ENCODE measurements around the gene NCOR2. TPM values are rescaled to one million over a fixed set of nuclear protein-coding genes. Genes with fewer than 3 reads are reported as not detected.

NCOR2 gene
- total RNA-seq, 8 experiments from 2014 or later = 17.9 to 125 (median 24.7) TPM

DNA sequence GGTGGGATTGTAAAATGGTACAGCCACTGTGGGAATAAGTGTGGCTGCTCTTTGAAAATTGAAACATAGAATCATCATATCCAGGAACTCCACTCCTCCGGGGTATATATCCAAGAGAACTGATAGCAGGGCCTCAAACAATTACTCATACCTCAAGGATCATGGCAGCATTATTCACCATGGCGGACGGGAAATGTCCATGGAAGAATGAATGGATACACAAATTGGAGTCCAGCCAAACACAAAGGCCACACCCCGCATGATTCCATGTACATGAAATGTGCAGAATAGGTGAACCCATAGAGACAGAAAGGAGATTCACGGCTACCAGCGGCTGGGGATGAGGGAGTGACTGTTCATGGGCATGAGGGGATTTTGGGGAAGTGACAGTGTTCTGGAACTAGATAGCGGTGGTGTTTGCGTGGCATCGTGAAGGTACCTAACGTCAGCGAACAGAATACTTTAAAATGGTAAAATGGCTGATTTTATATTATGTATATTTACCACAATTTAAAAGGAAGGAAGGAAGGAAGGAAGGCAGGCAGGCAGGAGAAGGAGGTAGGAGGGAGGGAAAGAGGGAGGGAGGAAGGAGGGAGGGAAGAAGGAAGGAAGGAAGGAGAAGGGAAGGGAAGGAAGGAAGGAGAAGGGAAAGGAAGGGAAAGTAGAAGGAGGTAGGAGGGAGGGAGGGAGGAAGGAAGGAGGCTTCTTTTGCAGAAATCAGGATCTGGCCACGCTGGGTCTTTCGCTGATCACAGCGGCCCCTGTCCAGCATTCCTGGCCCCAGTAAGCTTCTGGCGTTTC, 14.1 kb upstream of the NCOR2 start:
- in situ Hi-C loops (cut with MboI; ENCODE audit: low pct_unique_long_range_greater_than_20kb in 2 of 9, low sequenced_read_pairs in 9 of 9, unreplicated experiment in 9 of 9) = loop anchor here in 1 of 9 experiments (25.0 kb wide), 1 partner anchor 181 kb away; no protein-coding TSS in a partner anchor

DNA sequence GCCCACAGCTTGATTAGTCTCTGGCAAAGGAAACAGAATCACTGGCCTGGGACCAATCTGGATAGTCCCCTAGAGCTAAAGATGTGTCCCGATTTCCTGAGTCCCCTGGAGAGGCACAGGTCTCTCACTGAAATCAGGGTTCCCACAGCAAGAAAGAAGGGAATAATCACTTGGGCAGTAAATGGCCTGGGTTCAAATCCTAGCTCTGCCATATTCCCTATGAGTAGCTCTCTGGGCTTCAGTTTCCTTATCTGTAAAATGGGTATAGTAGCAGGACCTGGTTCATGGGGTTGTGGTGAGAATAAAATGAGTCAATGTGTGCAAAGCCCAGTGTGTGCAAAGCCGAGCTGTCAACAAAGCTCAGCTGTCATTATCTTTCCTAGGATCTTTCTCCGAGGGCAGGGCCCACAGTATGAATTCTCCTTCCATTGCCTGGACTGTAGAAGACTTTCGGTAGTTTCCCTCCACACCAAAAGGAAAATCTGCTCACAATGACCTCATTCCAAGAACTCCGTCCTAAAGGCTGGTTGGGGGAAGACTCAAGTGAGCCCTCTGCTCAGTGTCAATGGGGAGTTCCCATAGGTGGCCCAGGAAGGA, 12.6 kb upstream of the NCOR2 start:
- ATAC-seq (replicated peaks in 6 of 8) = no peak
- Histone ChIP-seq H3K4me1 (replicated peaks in 1 of 2) (peaks cover 0 to 4% of the 10 kb centered on the region in 2 donors), H3K4me3 (no peak overlapping the region), H3K27ac (no peak overlapping the region)
- WGBS, 10 experiments = 33 to 100% (median 95%) methylated on average over 1 to 4 of the region's 5 CpGs; no CpG with 5 or more reads in 2 of the 10 experiments
- in situ Hi-C loops (cut with MboI; ENCODE audit: low pct_unique_long_range_greater_than_20kb in 2 of 9, low sequenced_read_pairs in 9 of 9, unreplicated experiment in 9 of 9) = loop anchor here in 1 of 9 experiments (25.0 kb wide), 1 partner anchor 182 kb away; no protein-coding TSS in a partner anchor

More for the DNA sequence above, 14.1 kb upstream of the NCOR2 start:
- H3K4me1 ChIP-seq (replicated peaks in 1 of 2) = peaks cover 0 to 4% of the 10 kb centered on the region in 2 donors
- ATAC-seq (replicated peaks in 6 of 8) = peak in 6 of 8 experiments; percentile 39 to 87 (median 56)
- no peak overlapping the region for H3K27ac ChIP-seq
- no peak overlapping the region for H3K4me3 ChIP-seq
- 38 to 100% (median 80%) methylated on average over 1 to 9 of the region's 15 CpGs; no CpG with 5 or more reads in 1 of the 10 experiments for WGBS, 10 experiments

- in situ Hi-C loops (cut with MboI; ENCODE audit: low pct_unique_long_range_greater_than_20kb in 2 of 9, low sequenced_read_pairs in 9 of 9, unreplicated experiment in 9 of 9) = loop anchor here in 1 of 9 experiments (25.0 kb wide), 1 partner anchor 183 kb away; no protein-coding TSS in a partner anchor
- ATAC-seq (replicated peaks in 6 of 8) = no peak
- Histone ChIP-seq H3K27ac (no peak overlapping the region), H3K4me3 (no peak overlapping the region), H3K4me1 (replicated peaks in 1 of 2) (peaks cover 6 to 11% of the 10 kb centered on the region in 2 donors)
- WGBS, 10 experiments = 80 to 100% (median 93%) methylated on average over 1 to 3 of the region's 3 CpGs; no CpG with 5 or more reads in 3 of the 10 experiments
Observed at GRCh38 chr12:124578854-124579253, 11.4 kb upstream of the NCOR2 start.

DNA sequence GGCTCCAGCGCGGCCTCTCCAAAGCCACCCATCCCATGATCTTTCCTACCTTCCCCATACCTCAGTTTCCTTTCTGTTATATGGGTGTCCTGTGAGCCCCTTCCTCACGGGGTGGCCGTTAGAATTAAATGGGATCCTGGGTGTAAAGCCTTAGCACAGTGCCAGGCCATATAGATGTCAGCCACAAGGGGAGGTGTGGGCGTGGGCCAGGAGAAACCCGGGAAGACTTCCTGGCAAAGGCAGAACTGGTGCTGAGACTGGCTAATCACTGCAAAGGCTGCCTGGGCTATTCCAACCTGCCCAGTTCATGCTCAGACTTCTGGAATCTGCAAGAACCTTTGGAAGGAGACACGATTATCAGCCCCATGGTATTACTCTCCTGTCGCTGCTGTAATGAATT, 11.0 kb upstream of the NCOR2 start:
- WGBS, 10 experiments = 78 to 100% (median 80%) methylated on average over 1 to 4 of the region's 8 CpGs; no CpG with 5 or more reads in 3 of the 10 experiments
- in situ Hi-C loops (cut with MboI; ENCODE audit: low pct_unique_long_range_greater_than_20kb in 2 of 9, low sequenced_read_pairs in 9 of 9, unreplicated experiment in 9 of 9) = loop anchor here in 1 of 9 experiments (25.0 kb wide), 1 partner anchor 184 kb away; no protein-coding TSS in a partner anchor
- ATAC-seq (replicated peaks in 6 of 8) = peak in 1 of 8 experiments; percentile 44

DNA sequence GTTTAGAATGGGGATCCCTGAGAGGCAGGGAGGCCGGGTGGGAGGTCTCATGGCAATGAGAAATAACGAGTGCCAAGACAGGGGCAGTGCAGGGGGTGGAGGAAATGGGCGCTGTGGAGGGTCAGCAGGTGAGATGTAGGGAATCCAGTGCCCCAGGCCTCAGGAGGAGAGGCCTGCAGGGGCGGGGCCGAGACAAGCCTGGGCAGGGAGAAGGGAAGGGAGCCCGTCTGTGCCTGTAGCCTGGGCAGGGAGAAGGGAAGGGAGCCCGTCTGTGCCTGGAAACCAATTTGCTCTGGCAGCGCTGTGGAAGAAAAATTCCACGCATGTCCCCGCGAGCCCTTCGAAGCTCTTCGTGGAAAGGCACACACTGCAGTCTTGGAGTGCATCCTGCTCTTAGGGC, 10.6 kb upstream of the NCOR2 start:
- Histone ChIP-seq H3K27ac (no peak overlapping the region), H3K4me3 (no peak overlapping the region), H3K4me1 (replicated peaks in 1 of 2) (peaks cover 11 to 18% of the 10 kb centered on the region in 2 donors)
- in situ Hi-C loops (cut with MboI; ENCODE audit: low pct_unique_long_range_greater_than_20kb in 2 of 9, low sequenced_read_pairs in 9 of 9, unreplicated experiment in 9 of 9) = loop anchor here in 1 of 9 experiments (25.0 kb wide), 1 partner anchor 184 kb away; no protein-coding TSS in a partner anchor
- WGBS, 10 experiments = 70 to 100% (median 83%) methylated on average over 1 to 5 of the region's 13 CpGs; no CpG with 5 or more reads in 7 of the 10 experiments
- no peak for ATAC-seq (replicated peaks in 6 of 8)

More for the DNA sequence above, 11.0 kb upstream of the NCOR2 start:
- Histone ChIP-seq H3K27ac (no peak overlapping the region), H3K4me1 (replicated peaks in 1 of 2) (peaks cover 11 to 15% of the 10 kb centered on the region in 2 donors), H3K4me3 (no peak overlapping the region)

GRCh38 chr12:124577374-124577773, 10.0 kb upstream of the NCOR2 start:
- 67 to 100% (median 96%) methylated on average over 1 to 7 of the region's 8 CpGs; no CpG with 5 or more reads in 4 of the 10 experiments for WGBS, 10 experiments
- in situ Hi-C loops (cut with MboI; ENCODE audit: low pct_unique_long_range_greater_than_20kb in 2 of 9, low sequenced_read_pairs in 9 of 9, unreplicated experiment in 9 of 9) = loop anchor here in 1 of 9 experiments (25.0 kb wide), 1 partner anchor 185 kb away; no protein-coding TSS in a partner anchor
- no peak overlapping the region for H3K4me3 ChIP-seq
- H3K4me1 ChIP-seq (replicated peaks in 1 of 2) = peaks cover 11 to 18% of the 10 kb centered on the region in 2 donors
- no peak for ATAC-seq (replicated peaks in 6 of 8)
- H3K27ac ChIP-seq = no peak overlapping the region

DNA sequence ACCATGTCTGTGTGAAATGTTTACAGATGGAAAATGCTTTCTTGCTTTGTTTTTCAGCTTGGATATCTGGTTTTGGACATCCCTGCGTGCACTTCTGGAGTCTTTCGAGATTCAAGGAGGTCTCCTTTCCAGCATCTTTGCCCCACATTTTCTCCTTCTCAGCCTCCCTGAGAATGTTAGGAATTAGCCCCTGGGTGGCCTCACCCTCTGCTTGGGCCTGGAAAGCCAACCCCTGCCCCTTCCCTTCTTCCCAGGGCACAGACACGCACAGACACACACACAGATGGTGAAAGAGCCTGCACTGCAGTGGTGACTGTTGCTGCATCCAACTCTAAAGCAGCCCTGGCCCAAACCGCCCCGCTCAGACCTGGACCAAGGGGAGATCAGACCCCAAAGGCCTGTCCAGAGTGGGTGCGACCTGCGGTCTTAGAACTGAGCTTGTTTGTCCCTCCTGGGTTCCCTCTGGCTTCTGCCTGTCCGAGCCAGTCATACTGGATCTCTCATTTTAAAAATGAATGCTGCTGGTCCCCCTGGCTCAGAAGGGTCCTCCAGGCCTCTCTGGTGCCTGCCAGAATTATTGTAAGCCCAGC, 8.7 kb upstream of the NCOR2 start:
- Histone ChIP-seq H3K27ac (no peak overlapping the region), H3K4me1 (replicated peaks in 1 of 2) (peaks cover 11 to 14% of the 10 kb centered on the region in 2 donors), H3K4me3 (no peak overlapping the region)
- ATAC-seq (replicated peaks in 6 of 8) = no peak
- WGBS, 10 experiments = 60 to 100% (median 91%) methylated on average over 1 to 5 of the region's 8 CpGs; no CpG with 5 or more reads in 2 of the 10 experiments
- in situ Hi-C loops (cut with MboI; ENCODE audit: low pct_unique_long_range_greater_than_20kb in 2 of 9, low sequenced_read_pairs in 9 of 9, unreplicated experiment in 9 of 9) = loop anchor here in 1 of 9 experiments (25.0 kb wide), 1 partner anchor 186 kb away; no protein-coding TSS in a partner anchor

DNA sequence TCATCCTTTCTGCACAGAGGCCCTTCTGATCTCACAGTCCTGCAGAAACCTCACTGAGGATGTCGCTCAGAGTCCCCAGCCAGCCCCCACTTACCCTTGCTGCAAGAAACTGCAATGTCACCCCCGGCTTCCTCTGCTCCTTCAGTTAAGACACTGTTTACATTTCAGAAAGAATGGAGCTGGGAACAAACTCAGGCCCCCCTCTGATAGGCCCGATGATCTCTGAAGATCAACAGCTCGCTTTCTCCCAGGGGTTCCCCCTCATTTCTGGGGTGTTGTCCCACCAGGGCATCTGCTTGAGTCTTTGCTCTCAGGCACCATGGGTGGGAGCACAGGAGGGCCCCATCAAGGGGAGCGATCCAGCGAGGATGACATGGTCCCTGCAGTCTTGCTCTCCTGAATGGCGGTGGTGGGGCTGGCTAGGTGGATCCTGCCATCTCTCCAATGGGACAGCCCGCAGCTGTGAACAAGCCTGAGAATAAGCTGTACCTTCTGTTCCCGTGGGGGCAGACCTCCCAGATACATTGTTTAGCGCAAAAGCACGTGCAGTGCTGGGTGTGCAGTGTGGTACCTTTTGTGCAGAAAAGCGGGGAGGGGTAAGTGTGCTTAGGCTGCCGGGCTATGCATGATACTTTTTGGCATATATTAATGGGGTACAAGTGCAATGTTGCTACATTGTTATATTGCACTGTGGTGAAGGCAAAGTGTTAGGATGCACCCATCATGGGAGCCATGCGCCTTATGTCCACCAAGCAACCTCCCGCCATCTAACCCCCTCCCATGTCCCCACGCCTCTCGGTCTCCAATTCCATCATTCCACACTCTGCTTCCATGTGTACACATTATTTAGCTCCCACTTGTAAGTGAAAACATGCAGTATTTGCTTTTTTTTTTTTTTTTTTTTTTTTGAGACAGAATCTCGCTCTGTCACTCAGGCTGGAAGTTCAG, 6.7 kb upstream of the NCOR2 start:
- peak in 5 of 8 experiments; percentile 64 to 75 (median 71) for ATAC-seq (replicated peaks in 6 of 8)
- 33 to 100% (median 93%) methylated on average over 1 to 9 of the region's 18 CpGs; no CpG with 5 or more reads in 3 of the 10 experiments for WGBS, 10 experiments
- in situ Hi-C loops (cut with MboI; ENCODE audit: low pct_unique_long_range_greater_than_20kb in 2 of 9, low sequenced_read_pairs in 9 of 9, unreplicated experiment in 9 of 9) = loop anchor here in 7 of 9 experiments (25.0 kb wide), 2 partner anchors 163 to 188 kb away; no protein-coding TSS in a partner anchor
- Histone ChIP-seq H3K27ac (peak overlapping the region in 1 of 2 donors; percentile 45), H3K4me3 (no peak overlapping the region), H3K4me1 (replicated peaks in 1 of 2) (peaks cover 12 to 17% of the 10 kb centered on the region in 2 donors)

GRCh38 chr12:124571556-124571955, 4.1 kb upstream of the NCOR2 start:
- Histone ChIP-seq H3K4me1 (replicated peaks in 1 of 2) (peaks cover 25 to 32% of the 10 kb centered on the region in 2 donors), H3K4me3 (no peak overlapping the region), H3K27ac (no peak overlapping the region)
- in situ Hi-C loops (cut with MboI; ENCODE audit: low pct_unique_long_range_greater_than_20kb in 2 of 9, low sequenced_read_pairs in 9 of 9, unreplicated experiment in 9 of 9) = loop anchor here in 7 of 9 experiments (25.0 kb wide), 2 partner anchors 166 to 191 kb away; no protein-coding TSS in a partner anchor
- ATAC-seq (replicated peaks in 6 of 8) = no peak
- WGBS, 10 experiments = 80 to 100% (median 100%) methylated on average over 1 of the region's 2 CpGs; no CpG with 5 or more reads in 6 of the 10 experiments

DNA sequence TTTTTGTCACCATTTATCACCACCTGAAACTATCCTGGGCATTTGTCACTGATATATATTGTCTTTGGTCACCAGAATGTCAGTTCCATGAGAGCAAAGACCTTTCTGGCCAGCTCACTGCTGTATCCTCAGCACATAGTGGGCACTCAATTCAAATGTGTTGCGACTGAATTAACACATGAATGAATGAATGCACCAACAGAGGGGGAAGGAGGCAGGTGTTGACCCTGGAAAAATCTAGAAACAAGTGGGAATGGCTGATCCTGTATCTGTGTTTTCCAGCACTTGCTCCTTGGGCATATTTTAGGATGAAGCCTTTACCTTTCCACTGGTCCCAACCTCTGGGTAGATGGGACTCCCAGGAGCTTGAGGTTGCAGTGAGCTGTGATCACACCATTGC, 3.4 kb upstream of the NCOR2 start:
- ATAC-seq (replicated peaks in 6 of 8) = no peak
- in situ Hi-C loops (cut with MboI; ENCODE audit: low pct_unique_long_range_greater_than_20kb in 2 of 9, low sequenced_read_pairs in 9 of 9, unreplicated experiment in 9 of 9) = loop anchor here in 7 of 9 experiments (25.0 kb wide), 2 partner anchors 166 to 191 kb away; no protein-coding TSS in a partner anchor
- WGBS, 10 experiments = 63 to 100% (median 100%) methylated on average over 1 of the region's 1 CpG; no CpG with 5 or more reads in 6 of the 10 experiments
- Histone ChIP-seq H3K27ac (no peak overlapping the region), H3K4me1 (replicated peaks in 1 of 2) (peaks cover 25 to 32% of the 10 kb centered on the region in 2 donors), H3K4me3 (no peak overlapping the region)

GRCh38 chr12:124569375-124570148, 2.1 kb upstream of the NCOR2 start:
- H3K4me3 ChIP-seq = no peak overlapping the region
- WGBS, 10 experiments = 70 to 100% (median 80%) methylated on average over 1 to 9 of the region's 17 CpGs; no CpG with 5 or more reads in 3 of the 10 experiments
- ATAC-seq (replicated peaks in 6 of 8) = no peak
- peaks cover 27 to 35% of the 10 kb centered on the region in 2 donors for H3K4me1 ChIP-seq (replicated peaks in 1 of 2)
- no peak overlapping the region for H3K27ac ChIP-seq
- in situ Hi-C loops (cut with MboI; ENCODE audit: low pct_unique_long_range_greater_than_20kb in 2 of 9, low sequenced_read_pairs in 9 of 9, unreplicated experiment in 9 of 9) = loop anchor here in 7 of 9 experiments (25.0 kb wide), 2 partner anchors 168 to 193 kb away; no protein-coding TSS in a partner anchor

Measured in motor neuron (in vitro differentiated cells).